Testis (tissue), 3 donors: Measurements from ENCODE around the gene PIK3CD. TPM values are rescaled to one million over a fixed set of nuclear protein-coding genes. Genes with fewer than 3 reads are reported as not detected.

Experiments
- DNase-seq: peaks from one replicate; pipeline ENCODE4 v3.0.0-alpha.2; 2019
- H3K27ac ChIP-seq, 2 donors: fragments of 200-600 bp; sonication (generic); one replicate each; pipeline ENCODE4 v1.5.1; 2019
- H3K27me3 ChIP-seq: fragments of 200-600 bp; sonication (generic); one replicate; pipeline ENCODE4 v1.5.1; 2019
- H3K36me3 ChIP-seq: fragments of 200-600 bp; sonication (generic); one replicate; pipeline ENCODE4 v1.5.1; 2017; ENCODE audit warnings: low read depth; ENCODE audit errors: missing control alignments
- H3K4me1 ChIP-seq: fragments of 200-600 bp; sonication (generic); one replicate; pipeline ENCODE4 v1.5.1; 2019
- H3K4me3 ChIP-seq, 2 donors: fragments of 200-600 bp; sonication (generic); one replicate each; pipeline ENCODE4 v1.5.1; 2017 to 2019
- H3K9me3 ChIP-seq: fragments of 200-600 bp; sonication (generic); one replicate; pipeline ENCODE4 v1.5.1; 2017
- CTCF ChIP-seq, 3 experiments: fragments of 450-650 bp in 2 of 3; fragments of 200-600 bp in 1 of 3; sonication (generic) in 1 of 3; IDR thresholded peaks; one replicate each; pipeline ENCODE4 v1.5.1; 2016 to 2019; ENCODE audit warnings: antibody characterized with exemption in 3 of 3, mild to moderate bottlenecking in 2 of 3, moderate library complexity in 1 of 3
- POLR2A ChIP-seq: fragments of 450-650 bp; IDR thresholded peaks from one replicate; pipeline ENCODE4 v1.6.1; 2017; ENCODE audit warnings: antibody characterized with exemption, mild to moderate bottlenecking, moderate library complexity
- WGBS, 2 donors: methylation state at CpG; one replicate each; pipeline ENCODE4 v1.1.5; 2018; 5-methylcytosine and 5-hydroxymethylcytosine counted together
- intact Hi-C: fragments of 100-400 bp; cut with DNase I; formaldehyde crosslinking; loops from one replicate; pipeline ENCODE4 v1.15.1; 2023; ENCODE audit warnings: low total_unique reads
- polyA plus RNA-seq: library from polyadenylated mRNA; stranded (reverse); fragments of 350-450 nt; fragmentation: Illumina TruSeq; extraction: RNeasy Lipid Tissue Mini Kit (QIAGEN cat#74804); gene quantifications from one replicate; pipeline ENCODE4 v1.2.3, GENCODE V29; 2014; ENCODE audit warnings: low read depth, low replicate concordance; ENCODE audit not compliant: insufficient read depth
- total RNA-seq, 2 donors: library from RNA; depleted of rRNA; stranded (reverse); fragments of >200 nt; gene quantifications; one replicate each; pipeline ENCODE4 v1.2.3, GENCODE V29; 2016

The PIK3CD gene
- total and polyA plus RNA-seq, 3 donors from 2014 or later: 11.7 to 17.2 (median 12.4) TPM

GRCh38 chr1:9612162-9612845 is 39.2 kb upstream of the PIK3CD start:
- intact Hi-C loops: no loop called here
- no peaks in the 10 kb centered on the region for H3K36me3 ChIP-seq

GRCh38 chr1:9612871-9613624 is 38.5 kb upstream of the PIK3CD start:
- intact Hi-C loops: no loop called here
- H3K4me3 ChIP-seq: no peak overlapping the region
- H3K36me3 ChIP-seq: no peaks in the 10 kb centered on the region
- no peaks in the 10 kb centered on the region for H3K4me1 ChIP-seq
- H3K9me3 ChIP-seq: no peaks in the 10 kb centered on the region
- DNase-seq: no peak
- whole genome bisulfite sequencing, 2 donors: 86 to 94% methylated on average over 12 to 20 of the region's 20 CpGs
- no peak for TF ChIP-seq CTCF (IDR thresholded peaks at IDR 0.05)
- no peak for TF ChIP-seq POLR2A
- H3K27ac ChIP-seq: no peak overlapping the region
- H3K27me3 ChIP-seq: no peaks in the 10 kb centered on the region

More at GRCh38 chr1:9612162-9612845, 39.2 kb upstream of the PIK3CD start:
- DNase-seq: no peak
- no peak for TF ChIP-seq CTCF (IDR thresholded peaks at IDR 0.05)
- no peak for TF ChIP-seq POLR2A
- Histone ChIP-seq H3K4me1 (no peaks in the 10 kb centered on the region), H3K4me3 (no peak overlapping the region), H3K27ac (no peak overlapping the region), H3K9me3 (no peaks in the 10 kb centered on the region), H3K27me3 (no peaks in the 10 kb centered on the region)
- whole genome bisulfite sequencing, 2 donors: 89 to 100% methylated on average over 1 to 11 of the region's 11 CpGs

- H3K9me3 ChIP-seq: no peaks in the 10 kb centered on the region
- no peaks in the 10 kb centered on the region for H3K4me1 ChIP-seq
- intact Hi-C loops: no loop called here
- H3K4me3 ChIP-seq: no peak overlapping the region
- 87 to 91% methylated on average over 8 to 16 of the region's 17 CpGs for WGBS, 2 donors
- no peak for DNase-seq
- H3K27ac ChIP-seq: no peak overlapping the region
- TF ChIP-seq POLR2A: no peak
- TF ChIP-seq CTCF (IDR thresholded peaks at IDR 0.05): no peak
- H3K36me3 ChIP-seq: no peaks in the 10 kb centered on the region
- no peaks in the 10 kb centered on the region for H3K27me3 ChIP-seq
These were observed 37.8 kb upstream of the PIK3CD start for GRCh38 chr1:9613625-9614299.

- peak; percentile 67 for DNase-seq
- 53 to 58% methylated on average over 8 to 16 of the region's 16 CpGs for WGBS, 2 donors
- Histone ChIP-seq H3K4me3 (no peak overlapping the region), H3K9me3 (no peaks in the 10 kb centered on the region), H3K4me1 (no peaks in the 10 kb centered on the region), H3K36me3 (no peaks in the 10 kb centered on the region), H3K27ac (no peak overlapping the region), H3K27me3 (no peaks in the 10 kb centered on the region)
- intact Hi-C loops: no loop called here
- peak in 2 of 3 experiments; percentile 37 to 43 for TF ChIP-seq CTCF (IDR thresholded peaks at IDR 0.05)
- no peak for TF ChIP-seq POLR2A
These were observed 36.0 kb upstream of the PIK3CD start for GRCh38 chr1:9615316-9616063.
